ENCODE data around the gene MRPL2. TPM values are rescaled to one million over a fixed set of nuclear protein-coding genes. Genes with fewer than 3 reads are reported as not detected.

MRPL2 gene
- total RNA-seq, 1 experiment from 2014 or later = 123 TPM

- H3K9ac ChIP-seq (ENCODE audit: low read length) = no peak overlapping the region
- no peak for DNase-seq (ENCODE audit: low read depth, low spot score)
- H4K20me1 ChIP-seq (ENCODE audit: insufficient read depth) = no peaks in the 10 kb centered on the region
- H2AFZ ChIP-seq (ENCODE audit: low read depth, low read length, poor library complexity, severe bottlenecking) = no peak overlapping the region
- no peak for TF ChIP-seq JUND (IDR thresholded peaks at IDR 0.05)
- no peak for TF ChIP-seq FOSL1 (IDR thresholded peaks at IDR 0.05; ENCODE audit: low read depth)
- TF ChIP-seq CTCF (IDR thresholded peaks at IDR 0.05 in 2 of 3, conservative IDR thresholded peaks at IDR 0.05 in 1 of 3; ENCODE audit: borderline replicate concordance in 1 of 3, insufficient read depth in 1 of 3, low read depth in 2 of 3, low read length in 2 of 3) = peak in 1 of 3 experiments; percentile 8; a peak in 1 of 6 replicates
- H3K36me3 ChIP-seq (ENCODE audit: control insufficient read depth in 1 of 2, insufficient read depth in 2 of 2, low read length in 2 of 2) = peaks cover 36 to 37% of the 10 kb centered on the region in 2 experiments; a peak in 3 of 4 replicates
- RAD21 ChIA-PET (ENCODE audit: low non-redundant PET in 1 of 2, low total read pairs in 2 of 2, uncharacterized antibody in 2 of 2, unreplicated experiment in 2 of 2) = no interaction called here
- CTCF ChIA-PET = no interaction called here
- H3K27me3 ChIP-seq (ENCODE audit: insufficient read depth, low read length) = no peaks in the 10 kb centered on the region
- H3K9me2 ChIP-seq (ENCODE audit: insufficient read depth) = no peaks in the 10 kb centered on the region
- intact Hi-C loops (cut with micrococcal nuclease) = loop anchor here (5.0 kb wide), 2 partner anchors 46 to 254 kb away; partner anchors contain the start of genes KLC4 and MRPL2
- H3K27ac ChIP-seq (ENCODE audit: low read depth, low read length) = no peak overlapping the region
- no peak for ATAC-seq
- no peaks in the 10 kb centered on the region for H3K9me3 ChIP-seq (ENCODE audit: control insufficient read depth in 1 of 2, insufficient read depth in 1 of 2, low read depth in 1 of 2, low read length in 2 of 2)
- no TSS peak for BruUV-seq (replicated peaks)
- peaks cover 7 to 20% of the 10 kb centered on the region in 2 experiments; a peak in 2 of 4 replicates for H3K4me1 ChIP-seq (ENCODE audit: control insufficient read depth in 1 of 2, insufficient read depth in 2 of 2, low read length in 2 of 2)
- no peak overlapping the region for H3K4me3 ChIP-seq (replicated peaks in 1 of 2; ENCODE audit: low read depth in 1 of 2, low read length in 2 of 2)
- peaks cover 34% of the 10 kb centered on the region for H3K79me2 ChIP-seq (ENCODE audit: insufficient read depth, low read length)
- POLR2A ChIA-PET = no interaction called here
- H3K4me2 ChIP-seq (ENCODE audit: low read length) = no peak overlapping the region
Measured at GRCh38 chr6:43011207-43011606, 48.0 kb downstream of the MRPL2 start.

- BruUV-seq (replicated peaks) = no TSS peak
- H3K36me3 ChIP-seq (ENCODE audit: control insufficient read depth in 1 of 2, insufficient read depth in 2 of 2, low read length in 2 of 2) = peaks cover 36 to 39% of the 10 kb centered on the region in 2 experiments; a peak in 3 of 4 replicates
- no peaks in the 10 kb centered on the region for H3K9me2 ChIP-seq (ENCODE audit: insufficient read depth)
- H3K9me3 ChIP-seq (ENCODE audit: control insufficient read depth in 1 of 2, insufficient read depth in 1 of 2, low read depth in 1 of 2, low read length in 2 of 2) = no peaks in the 10 kb centered on the region
- POLR2A ChIA-PET = interaction anchor here (1.1 kb wide), 1 partner anchor 25 kb away, joined by 3 read pairs; the partner anchor contains the start of gene PPP2R5D
- ATAC-seq = no peak
- peaks cover 7 to 13% of the 10 kb centered on the region in 2 experiments; a peak in 2 of 4 replicates for H3K4me1 ChIP-seq (ENCODE audit: control insufficient read depth in 1 of 2, insufficient read depth in 2 of 2, low read length in 2 of 2)
- no peak for DNase-seq (ENCODE audit: low read depth, low spot score)
- H3K79me2 ChIP-seq (ENCODE audit: insufficient read depth, low read length) = peaks cover 20% of the 10 kb centered on the region
- H3K27me3 ChIP-seq (ENCODE audit: insufficient read depth, low read length) = no peaks in the 10 kb centered on the region
- no peak overlapping the region for H3K27ac ChIP-seq (ENCODE audit: low read depth, low read length)
- TF ChIP-seq, protein P1, sequence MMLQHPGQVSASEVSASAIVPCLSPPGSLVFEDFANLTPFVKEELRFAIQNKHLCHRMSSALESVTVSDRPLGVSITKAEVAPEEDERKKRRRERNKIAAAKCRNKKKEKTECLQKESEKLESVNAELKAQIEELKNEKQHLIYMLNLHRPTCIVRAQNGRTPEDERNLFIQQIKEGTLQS (IDR thresholded peaks at IDR 0.05) = no peak
- peak in 2 of 3 experiments; percentile 56 to 59; a peak in 4 of 6 replicates for TF ChIP-seq CTCF (IDR thresholded peaks at IDR 0.05 in 2 of 3, conservative IDR thresholded peaks at IDR 0.05 in 1 of 3; ENCODE audit: borderline replicate concordance in 1 of 3, insufficient read depth in 1 of 3, low read depth in 2 of 3, low read length in 2 of 3)
- H4K20me1 ChIP-seq (ENCODE audit: insufficient read depth) = no peaks in the 10 kb centered on the region
- no peak overlapping the region for H2AFZ ChIP-seq (ENCODE audit: low read depth, low read length, poor library complexity, severe bottlenecking)
- RAD21 ChIA-PET (ENCODE audit: low non-redundant PET in 1 of 2, low total read pairs in 2 of 2, uncharacterized antibody in 2 of 2, unreplicated experiment in 2 of 2) = no interaction called here
- CTCF ChIA-PET = interaction anchor here (1.0 to 1.1 kb wide), 2 partner anchors 25 to 135 kb away, joined by 3 read pairs; partner anchors contain the start of gene PPP2R5D
- no peak overlapping the region for H3K4me3 ChIP-seq (replicated peaks in 1 of 2; ENCODE audit: low read depth in 1 of 2, low read length in 2 of 2)
- no peak overlapping the region for H3K9ac ChIP-seq (ENCODE audit: low read length)
- H3K4me2 ChIP-seq (ENCODE audit: low read length) = no peak overlapping the region
- intact Hi-C loops (cut with micrococcal nuclease) = loop anchor here (1.0 kb wide), 1 partner anchor 134 kb away; no protein-coding TSS in a partner anchor
Measured at GRCh38 chr6:43009124-43009523, 50.1 kb downstream of the MRPL2 start.

Data from HCT116 (cell line).